Measurements from ENCODE around the gene ATP8B1.
A peak's percentile ranks its signal among the peaks of the same experiment; 100 is the strongest.
"Not testable (repeated sequence)": the region's sequence is repeated elsewhere in the genome, so short reads cannot be mapped to it uniquely, and the experiment has no call there.

Gene ATP8B1

GRCh38 chr18:57730146-57730545 is 73.0 kb downstream of the ATP8B1 start:
- Histone ChIP-seq H3K27ac (ENCODE audit: poor library complexity, severe bottlenecking) (peak overlapping the region; percentile 81), H3K27me3 (ENCODE audit: insufficient read depth, poor library complexity, severe bottlenecking) (no peaks in the 10 kb centered on the region), H3K36me3 (ENCODE audit: low read depth) (peaks cover 7% of the 10 kb centered on the region), H3K4me1 (ENCODE audit: insufficient read depth, poor library complexity, severe bottlenecking) (peaks cover 25% of the 10 kb centered on the region), H3K9me3 (ENCODE audit: severe bottlenecking) (no peaks in the 10 kb centered on the region), H3K4me3 (ENCODE audit: severe bottlenecking) (no peak overlapping the region)
- DNase-seq (ENCODE audit: low spot score), result no peak
- ATAC-seq (ENCODE audit: low read depth), result no peak
- TF ChIP-seq, protein P1, sequence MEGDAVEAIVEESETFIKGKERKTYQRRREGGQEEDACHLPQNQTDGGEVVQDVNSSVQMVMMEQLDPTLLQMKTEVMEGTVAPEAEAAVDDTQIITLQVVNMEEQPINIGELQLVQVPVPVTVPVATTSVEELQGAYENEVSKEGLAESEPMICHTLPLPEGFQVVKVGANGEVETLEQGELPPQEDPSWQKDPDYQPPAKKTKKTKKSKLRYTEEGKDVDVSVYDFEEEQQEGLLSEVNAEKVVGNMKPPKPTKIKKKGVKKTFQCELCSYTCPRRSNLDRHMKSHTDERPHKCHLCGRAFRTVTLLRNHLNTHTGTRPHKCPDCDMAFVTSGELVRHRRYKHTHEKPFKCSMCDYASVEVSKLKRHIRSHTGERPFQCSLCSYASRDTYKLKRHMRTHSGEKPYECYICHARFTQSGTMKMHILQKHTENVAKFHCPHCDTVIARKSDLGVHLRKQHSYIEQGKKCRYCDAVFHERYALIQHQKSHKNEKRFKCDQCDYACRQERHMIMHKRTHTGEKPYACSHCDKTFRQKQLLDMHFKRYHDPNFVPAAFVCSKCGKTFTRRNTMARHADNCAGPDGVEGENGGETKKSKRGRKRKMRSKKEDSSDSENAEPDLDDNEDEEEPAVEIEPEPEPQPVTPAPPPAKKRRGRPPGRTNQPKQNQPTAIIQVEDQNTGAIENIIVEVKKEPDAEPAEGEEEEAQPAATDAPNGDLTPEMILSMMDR (IDR thresholded peaks at IDR 0.05; ENCODE audit: poor library complexity, severe bottlenecking), result no peak

DNA sequence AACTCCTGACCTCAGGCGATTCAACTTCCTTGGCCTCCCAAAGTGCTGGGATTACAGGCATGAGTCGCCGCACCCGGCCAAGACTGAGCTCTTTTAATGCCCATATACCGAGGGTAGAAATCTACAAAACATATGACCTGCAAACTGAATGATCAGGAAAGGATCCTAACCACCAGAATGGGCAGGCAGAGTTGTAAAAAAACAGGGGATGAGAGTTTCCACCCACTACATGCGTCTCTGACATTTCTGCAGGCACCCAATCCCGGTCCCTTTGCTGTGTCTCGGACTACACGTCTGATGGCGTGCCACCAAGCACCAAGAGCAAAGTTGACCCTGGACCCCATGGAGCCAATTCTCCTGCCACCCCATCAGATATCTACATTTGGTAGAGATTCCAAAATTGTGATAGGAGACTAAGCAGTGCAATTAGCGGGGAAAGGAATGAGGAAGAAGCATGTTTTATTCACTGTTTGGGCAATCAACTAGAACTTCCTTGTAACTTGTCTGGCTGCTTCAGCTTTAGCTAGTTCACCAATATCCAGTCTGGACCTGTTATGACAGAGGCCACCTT is 74.1 kb downstream of the ATP8B1 start:
- Histone ChIP-seq H3K4me1 (ENCODE audit: insufficient read depth, poor library complexity, severe bottlenecking) (peaks cover 25% of the 10 kb centered on the region), H3K27ac (ENCODE audit: poor library complexity, severe bottlenecking) (peak overlapping the region; percentile 81), H3K9me3 (ENCODE audit: severe bottlenecking) (no peaks in the 10 kb centered on the region), H3K27me3 (ENCODE audit: insufficient read depth, poor library complexity, severe bottlenecking) (no peaks in the 10 kb centered on the region), H3K36me3 (ENCODE audit: low read depth) (peaks cover 7% of the 10 kb centered on the region), H3K4me3 (ENCODE audit: severe bottlenecking) (no peak overlapping the region)
- ATAC-seq (ENCODE audit: low read depth) (peak; percentile 71), DNase-seq (ENCODE audit: low spot score) (no peak)
- TF ChIP-seq, protein P1 (IDR thresholded peaks at IDR 0.05; ENCODE audit: poor library complexity, severe bottlenecking), result no peak

DNA sequence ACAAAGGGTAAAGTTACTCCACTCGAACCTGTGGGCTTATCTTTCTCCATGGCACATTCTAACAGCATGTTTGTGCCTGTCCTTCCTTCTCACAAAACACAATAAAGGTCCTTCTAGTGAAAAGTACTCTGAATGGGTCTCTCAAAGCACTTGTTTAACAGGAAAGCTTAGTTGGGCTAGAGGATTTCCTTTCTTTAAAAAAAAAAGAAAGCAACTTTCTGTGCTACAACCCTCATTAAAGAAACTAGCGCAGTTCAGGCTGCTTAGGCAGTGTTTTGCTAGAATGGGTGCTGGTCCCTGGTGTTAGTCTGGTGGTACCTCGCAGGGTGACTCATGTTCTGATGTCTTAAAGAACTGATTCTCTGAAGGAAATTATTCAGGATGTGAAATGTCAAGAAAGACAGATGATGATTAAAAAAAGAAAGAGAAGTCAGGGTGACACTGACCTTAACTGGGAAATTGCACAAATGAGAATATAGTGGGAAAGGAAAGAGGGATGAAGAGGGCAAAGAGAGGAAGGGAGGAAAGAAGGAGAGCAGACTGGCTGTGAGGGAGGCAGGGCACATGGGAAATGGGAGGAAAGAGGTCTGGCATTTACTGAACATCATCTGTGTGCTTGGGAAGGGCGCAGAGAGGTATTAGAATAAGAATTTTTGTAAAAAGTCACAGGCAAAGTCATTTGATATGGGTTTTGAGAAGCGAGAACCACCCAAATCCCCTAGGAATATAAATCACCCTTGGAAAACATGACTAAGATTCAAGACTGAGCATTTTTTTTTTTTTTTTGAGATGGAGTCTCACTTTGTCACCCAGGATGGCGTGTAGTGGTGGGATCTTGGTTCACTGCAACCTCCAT is 74.9 kb downstream of the ATP8B1 start:
- ATAC-seq (ENCODE audit: low read depth) (peak; percentile 75), DNase-seq (ENCODE audit: low spot score) (no peak)
- no peaks in the 10 kb centered on the region for H3K9me3 ChIP-seq (ENCODE audit: severe bottlenecking)
- no peak overlapping the region for H3K4me3 ChIP-seq (ENCODE audit: severe bottlenecking)
- H3K27me3 ChIP-seq (ENCODE audit: insufficient read depth, poor library complexity, severe bottlenecking), result no peaks in the 10 kb centered on the region
- TF ChIP-seq, protein P1 (IDR thresholded peaks at IDR 0.05; ENCODE audit: poor library complexity, severe bottlenecking), result no peak
- peaks cover 7% of the 10 kb centered on the region for H3K36me3 ChIP-seq (ENCODE audit: low read depth)
- peak overlapping the region; percentile 81 for H3K27ac ChIP-seq (ENCODE audit: poor library complexity, severe bottlenecking)
- H3K4me1 ChIP-seq (ENCODE audit: insufficient read depth, poor library complexity, severe bottlenecking), result peaks cover 25% of the 10 kb centered on the region

GRCh38 chr18:57719211-57719935 is 83.7 kb downstream of the ATP8B1 start:
- Histone ChIP-seq H3K4me3 (ENCODE audit: severe bottlenecking) (peak overlapping the region; percentile 31), H3K4me1 (ENCODE audit: insufficient read depth, poor library complexity, severe bottlenecking) (peaks cover 19% of the 10 kb centered on the region), H3K27ac (ENCODE audit: poor library complexity, severe bottlenecking) (peak overlapping the region; percentile 60)
- not testable (repeated sequence) for H3K36me3 ChIP-seq (ENCODE audit: low read depth); H3K9me3 ChIP-seq (ENCODE audit: severe bottlenecking); H3K27me3 ChIP-seq (ENCODE audit: insufficient read depth, poor library complexity, severe bottlenecking)
- peak; percentile 66; the same call in 2 of the 3 replicates for ATAC-seq (ENCODE audit: low read depth)
- DNase-seq (ENCODE audit: low spot score), result peak; percentile 75

GRCh38 chr18:57716549-57716948 is 86.6 kb downstream of the ATP8B1 start:
- no peak for ATAC-seq (ENCODE audit: low read depth)
- TF ChIP-seq, protein P1 (IDR thresholded peaks at IDR 0.05; ENCODE audit: poor library complexity, severe bottlenecking), result no peak
- Histone ChIP-seq H3K27ac (ENCODE audit: poor library complexity, severe bottlenecking) (peak overlapping the region; percentile 52), H3K4me3 (ENCODE audit: severe bottlenecking) (no peak overlapping the region), H3K4me1 (ENCODE audit: insufficient read depth, poor library complexity, severe bottlenecking) (peaks cover 35% of the 10 kb centered on the region), H3K36me3 (ENCODE audit: low read depth) (no peaks in the 10 kb centered on the region; the same call in 1 of the 2 replicates), H3K27me3 (ENCODE audit: insufficient read depth, poor library complexity, severe bottlenecking) (no peaks in the 10 kb centered on the region), H3K9me3 (ENCODE audit: severe bottlenecking) (no peaks in the 10 kb centered on the region)
- DNase-seq (ENCODE audit: low spot score), result no peak
